HEK293T (cell line): ENCODE results near the gene TBC1D22B.

Source experiments
- ARNT ChIP-seq: fragments of 450-650 bp; IDR thresholded peaks from 2 replicates; pipeline ENCODE4 v1.6.1; 2017; ENCODE audit warnings: mild to moderate bottlenecking
- BHLHE40 ChIP-seq: fragments of 450-650 bp; IDR thresholded peaks from 2 replicates; pipeline ENCODE4 v1.6.1; 2016; ENCODE audit warnings: mild to moderate bottlenecking, moderate library complexity, borderline replicate concordance
- CTBP1 ChIP-seq: fragments of 450-650 bp; IDR thresholded peaks from 2 replicates; pipeline ENCODE4 v1.6.1; 2016; ENCODE audit warnings: borderline replicate concordance
- ELF4 ChIP-seq: fragments of 450-650 bp; IDR thresholded peaks from 2 replicates; pipeline ENCODE4 v1.6.1; 2017; ENCODE audit warnings: antibody characterized with exemption
- FOXK2 ChIP-seq: fragments of 450-650 bp; IDR thresholded peaks from 2 replicates; pipeline ENCODE4 v1.6.1; 2016; ENCODE audit warnings: mild to moderate bottlenecking
- FOXM1 ChIP-seq: fragments of 450-650 bp; IDR thresholded peaks from 2 replicates; pipeline ENCODE4 v1.6.1; 2017; ENCODE audit warnings: mild to moderate bottlenecking, borderline replicate concordance
- HDGF ChIP-seq: fragments of 450-650 bp; IDR thresholded peaks from 2 replicates; pipeline ENCODE4 v1.6.1; 2017; ENCODE audit warnings: antibody characterized with exemption, borderline replicate concordance
- NFRKB ChIP-seq: fragments of 450-650 bp; IDR thresholded peaks from 2 replicates; pipeline ENCODE4 v1.6.1; 2016; ENCODE audit warnings: mild to moderate bottlenecking, moderate library complexity
- SP1 ChIP-seq: fragments of 450-650 bp; IDR thresholded peaks from 2 replicates; pipeline ENCODE4 v1.6.1; 2017
- SUZ12 ChIP-seq: fragments of 450-650 bp; IDR thresholded peaks from 2 replicates; pipeline ENCODE4 v1.6.1; 2016; ENCODE audit warnings: mild to moderate bottlenecking
- ZNF384 ChIP-seq: fragments of 450-650 bp; IDR thresholded peaks from 2 replicates; pipeline ENCODE4 v1.6.1; 2016
- TF ChIP-seq, protein P1 (sequence below): fragments of 450-650 bp; IDR thresholded peaks from 2 replicates; pipeline ENCODE4 v1.6.1; 2016

DNA sequence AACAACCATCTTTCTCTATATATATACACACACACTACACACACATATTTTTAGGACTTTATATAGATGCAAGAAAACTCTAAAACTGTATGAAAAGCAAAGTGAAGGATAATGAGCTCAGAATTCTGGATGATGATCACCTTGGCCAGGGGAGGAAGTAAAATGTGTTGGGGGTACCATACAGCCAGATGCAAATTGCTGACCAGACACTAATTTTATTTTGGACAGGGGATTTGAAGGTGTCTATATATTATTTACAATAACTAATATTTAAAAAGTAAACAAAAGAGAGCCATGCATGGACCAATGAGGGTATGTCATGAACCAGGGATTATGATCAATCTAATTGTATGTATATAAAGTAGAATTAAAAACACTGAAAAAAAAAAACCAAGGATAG, 19.8 kb upstream of the TBC1D22B start:
- TF ChIP-seq NFRKB (no peak), SUZ12 (no peak), SP1 (no peak), CTBP1 (no peak), HDGF (no peak), BHLHE40 (no peak), ARNT (no peak), FOXM1 (no peak), ELF4 (no peak), FOXK2 (no peak), ZNF384 (no peak)
- TF ChIP-seq, protein P1, sequence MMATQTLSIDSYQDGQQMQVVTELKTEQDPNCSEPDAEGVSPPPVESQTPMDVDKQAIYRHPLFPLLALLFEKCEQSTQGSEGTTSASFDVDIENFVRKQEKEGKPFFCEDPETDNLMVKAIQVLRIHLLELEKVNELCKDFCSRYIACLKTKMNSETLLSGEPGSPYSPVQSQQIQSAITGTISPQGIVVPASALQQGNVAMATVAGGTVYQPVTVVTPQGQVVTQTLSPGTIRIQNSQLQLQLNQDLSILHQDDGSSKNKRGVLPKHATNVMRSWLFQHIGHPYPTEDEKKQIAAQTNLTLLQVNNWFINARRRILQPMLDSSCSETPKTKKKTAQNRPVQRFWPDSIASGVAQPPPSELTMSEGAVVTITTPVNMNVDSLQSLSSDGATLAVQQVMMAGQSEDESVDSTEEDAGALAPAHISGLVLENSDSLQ = no peak
